ENCODE measurements around the gene BDH1.

Gene BDH1

DNA sequence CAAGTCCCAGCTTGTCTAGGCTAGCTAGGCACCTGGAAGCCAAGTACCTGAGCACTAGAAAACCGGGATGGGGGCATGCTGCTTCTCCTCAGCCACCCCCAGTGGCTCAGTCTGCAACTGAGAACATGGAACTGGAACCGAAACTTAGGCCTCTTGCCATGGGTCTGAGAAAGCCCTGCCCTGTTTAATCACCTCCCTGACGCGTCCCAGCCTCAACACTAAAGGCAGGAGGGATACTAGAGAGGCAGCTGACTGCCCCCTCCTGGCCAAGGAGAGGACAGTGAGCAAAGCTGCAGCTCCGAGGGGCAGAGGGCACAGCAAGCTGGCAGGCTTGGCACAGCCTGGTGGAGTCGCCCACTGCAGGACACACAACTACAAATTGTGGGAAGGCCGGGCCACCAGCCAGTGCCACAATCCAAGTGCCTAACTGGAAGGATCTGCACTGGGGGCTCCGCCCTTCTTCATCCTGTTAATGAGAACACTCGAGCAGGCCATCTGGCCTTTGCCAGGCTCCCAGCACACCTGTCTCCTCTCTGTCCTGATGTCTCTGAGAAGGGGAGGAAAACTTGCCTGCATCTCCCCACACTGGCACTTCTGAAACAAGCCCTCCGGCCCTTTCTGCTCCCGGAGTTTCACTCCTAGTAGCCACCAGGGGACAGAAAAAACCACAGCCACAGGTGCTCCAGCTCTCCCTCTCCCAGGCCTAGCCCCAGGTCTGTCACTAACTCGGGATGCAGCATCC lies 53.7 kb downstream of the BDH1 start:
- Histone ChIP-seq H3K9ac (ENCODE audit: insufficient read length, low read depth) (no peak overlapping the region), H3K36me3 (ENCODE audit: insufficient read depth, insufficient read length, low read length) (no peaks in the 10 kb centered on the region), H3K4me1 (ENCODE audit: insufficient read depth, insufficient read length) (peaks cover 2% of the 10 kb centered on the region), H3K4me3 (ENCODE audit: insufficient read length, low read depth) (no peak overlapping the region), H3K27me3 (ENCODE audit: insufficient read depth, insufficient read length) (no peaks in the 10 kb centered on the region), H3K9me3 (ENCODE audit: insufficient read depth, low read length) (peaks cover 14% of the 10 kb centered on the region; the same call in 1 of the 2 replicates)
- DNase-seq (ENCODE audit: low read depth, low spot score) = peak; percentile 43
- TF ChIP-seq YY1 (IDR thresholded peaks at IDR 0.05; ENCODE audit: insufficient read depth, insufficient read length) (no peak), SUZ12 (IDR thresholded peaks at IDR 0.05; ENCODE audit: extremely low read depth, insufficient read depth, insufficient read length) (no peak), ZNF274 (IDR thresholded peaks at IDR 0.05; ENCODE audit: low read depth, low read length) (no peak)

DNA sequence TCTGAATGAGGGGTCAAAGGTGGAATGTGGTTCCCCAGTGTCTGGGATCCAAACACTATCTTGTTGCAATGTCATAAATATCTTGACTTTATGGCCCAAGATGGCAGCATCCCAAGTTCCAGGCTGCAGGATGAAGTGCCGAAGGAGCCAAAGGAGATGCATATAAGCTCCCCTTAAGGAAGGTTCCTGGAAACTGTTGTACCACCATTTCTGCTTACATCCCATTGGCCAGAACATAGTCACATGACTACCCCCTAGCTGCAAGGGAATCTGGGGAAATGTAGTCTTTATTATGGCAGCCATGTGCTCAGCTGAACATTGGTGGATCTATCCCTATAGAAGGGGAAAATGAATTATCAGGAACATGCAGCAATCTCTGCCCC lies 54.3 kb downstream of the BDH1 start:
- peaks cover 5% of the 10 kb centered on the region for H3K4me1 ChIP-seq (ENCODE audit: insufficient read depth, insufficient read length)
- H3K9me3 ChIP-seq (ENCODE audit: insufficient read depth, low read length) = peaks cover 14% of the 10 kb centered on the region; the same call in 1 of the 2 replicates
- DNase-seq (ENCODE audit: low read depth, low spot score) = no peak
- H3K27me3 ChIP-seq (ENCODE audit: insufficient read depth, insufficient read length) = no peaks in the 10 kb centered on the region
- TF ChIP-seq YY1 (IDR thresholded peaks at IDR 0.05; ENCODE audit: insufficient read depth, insufficient read length) (no peak), ZNF274 (IDR thresholded peaks at IDR 0.05; ENCODE audit: low read depth, low read length) (no peak)
- no peak overlapping the region for H3K4me3 ChIP-seq (ENCODE audit: insufficient read length, low read depth)
- H3K9ac ChIP-seq (ENCODE audit: insufficient read length, low read depth) = no peak overlapping the region
- H3K36me3 ChIP-seq (ENCODE audit: insufficient read depth, insufficient read length, low read length) = no peaks in the 10 kb centered on the region

DNA sequence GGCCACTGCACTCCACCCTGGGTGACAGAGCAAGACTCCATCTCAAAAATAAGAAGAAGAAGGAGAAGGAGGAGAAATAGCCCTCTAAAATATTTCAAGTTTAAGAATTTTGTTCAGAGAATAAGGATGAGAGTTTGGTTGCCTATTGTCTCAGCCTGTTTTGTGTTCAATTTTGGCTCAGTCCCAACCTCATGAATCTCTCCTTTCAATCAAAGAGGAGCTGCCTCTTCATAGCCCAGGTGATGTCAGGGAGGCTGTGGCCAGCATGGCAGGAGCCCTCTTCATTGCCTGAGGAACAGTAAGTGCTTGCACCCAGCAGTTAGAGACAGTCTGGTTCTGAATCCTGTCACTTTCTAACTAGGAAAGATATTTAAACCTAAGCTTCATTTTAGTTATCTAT lies 55.0 kb downstream of the BDH1 start:
- TF ChIP-seq ZNF274 (IDR thresholded peaks at IDR 0.05; ENCODE audit: low read depth, low read length) (no peak), SUZ12 (IDR thresholded peaks at IDR 0.05; ENCODE audit: extremely low read depth, insufficient read depth, insufficient read length) (no peak), YY1 (IDR thresholded peaks at IDR 0.05; ENCODE audit: insufficient read depth, insufficient read length) (no peak)
- Histone ChIP-seq H3K4me3 (ENCODE audit: insufficient read length, low read depth) (no peak overlapping the region), H3K9ac (ENCODE audit: insufficient read length, low read depth) (no peak overlapping the region), H3K4me1 (ENCODE audit: insufficient read depth, insufficient read length) (peaks cover 8% of the 10 kb centered on the region), H3K36me3 (ENCODE audit: insufficient read depth, insufficient read length, low read length) (no peaks in the 10 kb centered on the region), H3K9me3 (ENCODE audit: insufficient read depth, low read length) (peaks cover 14% of the 10 kb centered on the region; the same call in 1 of the 2 replicates), H3K27me3 (ENCODE audit: insufficient read depth, insufficient read length) (no peaks in the 10 kb centered on the region)
- DNase-seq (ENCODE audit: low read depth, low spot score) = no peak

DNA sequence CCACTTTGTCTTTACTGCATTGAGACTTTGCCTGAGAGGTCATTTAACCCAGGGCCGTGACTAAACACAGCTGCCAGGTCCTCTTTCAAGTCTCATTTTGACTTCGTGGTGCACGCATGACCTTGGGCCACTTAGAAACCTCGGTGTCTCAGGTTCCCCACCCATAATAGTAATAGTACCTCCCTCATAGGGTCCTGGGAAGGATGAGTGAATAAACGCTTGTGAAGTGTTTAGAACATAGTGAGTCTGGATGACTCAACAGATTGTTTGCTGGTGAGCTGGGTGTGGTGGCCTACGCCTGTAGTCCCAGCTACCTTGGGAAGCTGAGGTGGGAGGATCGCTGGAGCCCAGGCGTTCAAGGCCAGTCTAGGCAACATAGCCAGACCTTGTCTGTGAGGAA lies 56.3 kb downstream of the BDH1 start:
- no peak for DNase-seq (ENCODE audit: low read depth, low spot score)
- TF ChIP-seq ZNF274 (IDR thresholded peaks at IDR 0.05; ENCODE audit: low read depth, low read length) (no peak), YY1 (IDR thresholded peaks at IDR 0.05; ENCODE audit: insufficient read depth, insufficient read length) (no peak), SUZ12 (IDR thresholded peaks at IDR 0.05; ENCODE audit: extremely low read depth, insufficient read depth, insufficient read length) (no peak)
- Histone ChIP-seq H3K4me3 (ENCODE audit: insufficient read length, low read depth) (no peak overlapping the region), H3K9me3 (ENCODE audit: insufficient read depth, low read length) (peaks cover 14% of the 10 kb centered on the region; the same call in 1 of the 2 replicates), H3K36me3 (ENCODE audit: insufficient read depth, insufficient read length, low read length) (no peaks in the 10 kb centered on the region), H3K9ac (ENCODE audit: insufficient read length, low read depth) (no peak overlapping the region), H3K27me3 (ENCODE audit: insufficient read depth, insufficient read length) (no peaks in the 10 kb centered on the region), H3K4me1 (ENCODE audit: insufficient read depth, insufficient read length) (peaks cover 8% of the 10 kb centered on the region)

DNA sequence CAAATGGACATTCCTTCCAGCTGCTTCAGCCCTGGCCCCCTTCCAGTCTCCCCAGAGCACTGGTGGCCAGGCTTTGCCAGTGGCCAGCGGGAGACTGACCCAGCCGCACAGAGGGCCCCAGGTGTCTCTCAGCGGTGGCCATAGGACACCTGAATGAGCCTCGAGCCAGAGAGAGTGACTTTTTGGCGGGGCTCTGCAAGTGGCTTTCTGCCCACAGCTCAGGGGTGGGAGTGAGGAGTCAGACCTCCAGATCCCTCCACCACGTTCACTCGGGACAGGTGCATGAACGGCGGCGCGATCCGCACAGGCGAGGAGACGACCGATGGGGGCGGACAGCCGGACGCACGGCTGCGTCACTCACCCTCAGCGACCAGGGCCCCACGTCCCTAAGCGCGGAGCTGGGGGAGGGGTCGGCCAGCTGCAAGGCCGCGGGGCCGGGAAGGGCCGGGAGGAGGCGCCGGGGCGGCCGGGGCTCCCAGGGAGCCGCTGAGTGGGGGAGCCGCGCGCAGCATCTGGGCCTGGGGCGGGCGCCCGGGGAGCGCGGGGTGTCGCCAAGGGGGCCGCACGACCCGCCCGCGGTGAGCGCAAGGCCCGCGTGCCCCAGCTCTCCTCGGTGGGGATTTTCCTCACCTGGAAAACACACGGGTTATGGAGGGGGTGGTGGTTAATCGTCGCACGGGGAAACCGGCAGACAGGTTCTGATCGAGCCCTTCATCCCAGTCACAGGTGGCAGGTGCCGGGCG lies 57.1 kb downstream of the BDH1 start:
- no peaks in the 10 kb centered on the region for H3K27me3 ChIP-seq (ENCODE audit: insufficient read depth, insufficient read length)
- no peak for DNase-seq (ENCODE audit: low read depth, low spot score)
- no peak for TF ChIP-seq YY1 (IDR thresholded peaks at IDR 0.05; ENCODE audit: insufficient read depth, insufficient read length)
- no peak for TF ChIP-seq SUZ12 (IDR thresholded peaks at IDR 0.05; ENCODE audit: extremely low read depth, insufficient read depth, insufficient read length)
- TF ChIP-seq ZNF274 (IDR thresholded peaks at IDR 0.05; ENCODE audit: low read depth, low read length) = no peak
- H3K36me3 ChIP-seq (ENCODE audit: insufficient read depth, insufficient read length, low read length) = no peaks in the 10 kb centered on the region
- H3K9me3 ChIP-seq (ENCODE audit: insufficient read depth, low read length) = peaks cover 16% of the 10 kb centered on the region; the same call in 1 of the 2 replicates
- H3K9ac ChIP-seq (ENCODE audit: insufficient read length, low read depth) = no peak overlapping the region
- no peak overlapping the region for H3K4me3 ChIP-seq (ENCODE audit: insufficient read length, low read depth)
- H3K4me1 ChIP-seq (ENCODE audit: insufficient read depth, insufficient read length) = peaks cover 8% of the 10 kb centered on the region

DNA sequence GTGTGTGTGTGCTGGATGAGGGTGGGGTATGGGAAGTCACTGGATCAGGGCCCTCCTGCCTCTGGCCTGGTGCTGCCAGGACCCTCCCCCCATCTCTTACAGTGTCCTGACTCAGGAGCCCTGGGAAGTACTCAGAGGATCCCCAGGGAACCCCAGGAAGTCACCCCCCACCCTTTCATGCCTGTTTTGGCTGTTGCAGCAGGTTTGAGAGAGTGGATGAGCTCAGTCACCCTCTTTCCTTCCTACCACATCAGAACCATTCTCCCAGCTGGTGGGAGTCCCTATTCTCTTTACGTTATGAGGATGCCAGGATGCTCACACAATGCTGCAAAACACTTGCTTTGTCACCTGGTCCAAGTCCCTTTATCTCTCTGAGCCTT lies 59.0 kb downstream of the BDH1 start:
- no peaks in the 10 kb centered on the region for H3K27me3 ChIP-seq (ENCODE audit: insufficient read depth, insufficient read length)
- H3K9ac ChIP-seq (ENCODE audit: insufficient read length, low read depth) = no peak overlapping the region
- no peaks in the 10 kb centered on the region for H3K36me3 ChIP-seq (ENCODE audit: insufficient read depth, insufficient read length, low read length)
- peaks cover 17% of the 10 kb centered on the region; the same call in 1 of the 2 replicates for H3K9me3 ChIP-seq (ENCODE audit: insufficient read depth, low read length)
- TF ChIP-seq SUZ12 (IDR thresholded peaks at IDR 0.05; ENCODE audit: extremely low read depth, insufficient read depth, insufficient read length) (no peak), ZNF274 (IDR thresholded peaks at IDR 0.05; ENCODE audit: low read depth, low read length) (no peak), YY1 (IDR thresholded peaks at IDR 0.05; ENCODE audit: insufficient read depth, insufficient read length) (no peak)
- no peak overlapping the region for H3K4me3 ChIP-seq (ENCODE audit: insufficient read length, low read depth)
- DNase-seq (ENCODE audit: low read depth, low spot score) = no peak
- H3K4me1 ChIP-seq (ENCODE audit: insufficient read depth, insufficient read length) = peaks cover 8% of the 10 kb centered on the region

Measured in NT2/D1 (cell line).